HL-60 (cell line): Measurements from ENCODE around the gene NDUFV3.

Source experiments
- POLR2AphosphoS5 ChIP-seq: IDR thresholded peaks from 2 replicates; pipeline ENCODE4 v1.6.1; 2012; ENCODE audit warnings: low read depth
- SPI1 ChIP-seq: IDR thresholded peaks from 2 replicates; pipeline ENCODE4 v1.6.1; 2012; ENCODE audit warnings: low read depth, mild to moderate bottlenecking, borderline replicate concordance
- TF ChIP-seq, protein P1 (sequence below): IDR thresholded peaks from one replicate; pipeline ENCODE4 v1.5.1; 2011; ENCODE audit warnings: low read length, control low read depth, inconsistent platforms; ENCODE audit not compliant: insufficient read depth
- TF ChIP-seq, protein P2 (sequence below): IDR thresholded peaks from 2 replicates; pipeline ENCODE4 v1.6.1; 2012; ENCODE audit warnings: low read depth; ENCODE audit not compliant: insufficient replicate concordance

DNA sequence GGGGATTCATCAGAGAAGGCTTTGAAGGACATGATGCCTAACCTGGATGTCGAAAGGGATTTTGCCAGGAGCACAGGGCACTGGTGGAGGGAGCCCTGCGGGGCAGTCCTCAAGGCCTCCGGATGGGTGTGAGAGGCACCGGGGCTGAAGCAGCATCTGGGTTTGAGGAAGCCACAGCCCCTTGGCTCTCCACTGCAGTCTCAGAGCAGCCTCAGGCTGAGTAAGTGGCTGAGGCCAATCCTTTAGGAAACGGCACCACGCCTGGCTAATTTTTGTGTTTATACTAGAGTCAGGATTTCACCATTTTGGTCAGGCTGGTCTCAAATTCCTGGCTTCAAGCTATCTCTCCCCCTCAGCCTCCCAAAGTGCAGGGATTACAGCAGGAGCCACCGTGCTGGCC is 20.4 kb downstream of the NDUFV3 start:
- TF ChIP-seq, protein P1, sequence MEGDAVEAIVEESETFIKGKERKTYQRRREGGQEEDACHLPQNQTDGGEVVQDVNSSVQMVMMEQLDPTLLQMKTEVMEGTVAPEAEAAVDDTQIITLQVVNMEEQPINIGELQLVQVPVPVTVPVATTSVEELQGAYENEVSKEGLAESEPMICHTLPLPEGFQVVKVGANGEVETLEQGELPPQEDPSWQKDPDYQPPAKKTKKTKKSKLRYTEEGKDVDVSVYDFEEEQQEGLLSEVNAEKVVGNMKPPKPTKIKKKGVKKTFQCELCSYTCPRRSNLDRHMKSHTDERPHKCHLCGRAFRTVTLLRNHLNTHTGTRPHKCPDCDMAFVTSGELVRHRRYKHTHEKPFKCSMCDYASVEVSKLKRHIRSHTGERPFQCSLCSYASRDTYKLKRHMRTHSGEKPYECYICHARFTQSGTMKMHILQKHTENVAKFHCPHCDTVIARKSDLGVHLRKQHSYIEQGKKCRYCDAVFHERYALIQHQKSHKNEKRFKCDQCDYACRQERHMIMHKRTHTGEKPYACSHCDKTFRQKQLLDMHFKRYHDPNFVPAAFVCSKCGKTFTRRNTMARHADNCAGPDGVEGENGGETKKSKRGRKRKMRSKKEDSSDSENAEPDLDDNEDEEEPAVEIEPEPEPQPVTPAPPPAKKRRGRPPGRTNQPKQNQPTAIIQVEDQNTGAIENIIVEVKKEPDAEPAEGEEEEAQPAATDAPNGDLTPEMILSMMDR, result no peak
- no peak for TF ChIP-seq SPI1
- TF ChIP-seq, protein P2, sequence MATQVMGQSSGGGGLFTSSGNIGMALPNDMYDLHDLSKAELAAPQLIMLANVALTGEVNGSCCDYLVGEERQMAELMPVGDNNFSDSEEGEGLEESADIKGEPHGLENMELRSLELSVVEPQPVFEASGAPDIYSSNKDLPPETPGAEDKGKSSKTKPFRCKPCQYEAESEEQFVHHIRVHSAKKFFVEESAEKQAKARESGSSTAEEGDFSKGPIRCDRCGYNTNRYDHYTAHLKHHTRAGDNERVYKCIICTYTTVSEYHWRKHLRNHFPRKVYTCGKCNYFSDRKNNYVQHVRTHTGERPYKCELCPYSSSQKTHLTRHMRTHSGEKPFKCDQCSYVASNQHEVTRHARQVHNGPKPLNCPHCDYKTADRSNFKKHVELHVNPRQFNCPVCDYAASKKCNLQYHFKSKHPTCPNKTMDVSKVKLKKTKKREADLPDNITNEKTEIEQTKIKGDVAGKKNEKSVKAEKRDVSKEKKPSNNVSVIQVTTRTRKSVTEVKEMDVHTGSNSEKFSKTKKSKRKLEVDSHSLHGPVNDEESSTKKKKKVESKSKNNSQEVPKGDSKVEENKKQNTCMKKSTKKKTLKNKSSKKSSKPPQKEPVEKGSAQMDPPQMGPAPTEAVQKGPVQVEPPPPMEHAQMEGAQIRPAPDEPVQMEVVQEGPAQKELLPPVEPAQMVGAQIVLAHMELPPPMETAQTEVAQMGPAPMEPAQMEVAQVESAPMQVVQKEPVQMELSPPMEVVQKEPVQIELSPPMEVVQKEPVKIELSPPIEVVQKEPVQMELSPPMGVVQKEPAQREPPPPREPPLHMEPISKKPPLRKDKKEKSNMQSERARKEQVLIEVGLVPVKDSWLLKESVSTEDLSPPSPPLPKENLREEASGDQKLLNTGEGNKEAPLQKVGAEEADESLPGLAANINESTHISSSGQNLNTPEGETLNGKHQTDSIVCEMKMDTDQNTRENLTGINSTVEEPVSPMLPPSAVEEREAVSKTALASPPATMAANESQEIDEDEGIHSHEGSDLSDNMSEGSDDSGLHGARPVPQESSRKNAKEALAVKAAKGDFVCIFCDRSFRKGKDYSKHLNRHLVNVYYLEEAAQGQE, result no peak
- no peak for TF ChIP-seq POLR2AphosphoS5
